ENCODE measurements around the gene RNGTT. TPM values are rescaled to one million over a fixed set of nuclear protein-coding genes. Genes with fewer than 3 reads are reported as not detected.

The RNGTT gene
- total RNA-seq, 2 experiments from 2014 or later = 20.4 to 23.5 TPM

GRCh38 chr6:88698661-88699060 lies 264.8 kb downstream of the RNGTT start:
- Mint-ChIP-seq H3K27me3 (ENCODE audit: low read depth) (no peaks in the 10 kb centered on the region), H3K9me3 (ENCODE audit: insufficient read depth) (peaks cover 4% of the 10 kb centered on the region), H3K4me3 (no peak overlapping the region), H3K27ac (no peak overlapping the region), H3K36me3 (ENCODE audit: low read depth) (peaks cover 17% of the 10 kb centered on the region), H3K4me1 (ENCODE audit: low read depth) (peaks cover 3% of the 10 kb centered on the region)
- ChIA-PET CTCF (interaction anchor here (1.3 kb wide), 1 partner anchor 11 kb away, joined by 3 read pairs; no protein-coding TSS in a partner anchor), POLR2A (no interaction called here)
- no peak for ATAC-seq
- DNase-seq = no peak

DNA sequence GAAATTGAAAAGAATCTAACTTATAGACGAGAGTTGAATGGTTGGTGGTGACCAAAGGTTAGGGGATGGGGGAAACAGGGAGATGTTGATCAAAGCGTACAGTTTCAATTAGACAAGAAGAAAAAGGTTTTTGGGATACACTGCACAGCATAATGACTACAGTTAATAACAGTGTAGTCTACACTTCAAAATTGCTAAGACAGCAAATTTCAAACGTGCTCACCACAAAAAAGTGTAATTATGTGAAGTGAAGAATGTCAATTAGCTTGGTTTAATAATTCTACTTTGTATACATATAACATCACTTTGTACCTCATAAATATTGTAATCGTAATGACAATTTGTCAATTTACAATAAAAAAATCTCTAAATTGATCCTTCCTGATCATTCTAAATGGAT lies 267.5 kb downstream of the RNGTT start:
- H3K4me1 Mint-ChIP-seq (ENCODE audit: low read depth) = peaks cover 6% of the 10 kb centered on the region
- no peak overlapping the region for H3K27ac Mint-ChIP-seq
- H3K27me3 Mint-ChIP-seq (ENCODE audit: low read depth) = no peaks in the 10 kb centered on the region
- peaks cover 15% of the 10 kb centered on the region for H3K36me3 Mint-ChIP-seq (ENCODE audit: low read depth)
- DNase-seq (no peak), ATAC-seq (no peak)
- ChIA-PET POLR2A (no interaction called here), CTCF (no interaction called here)
- peaks cover 4% of the 10 kb centered on the region for H3K9me3 Mint-ChIP-seq (ENCODE audit: insufficient read depth)
- H3K4me3 Mint-ChIP-seq = no peak overlapping the region

- Mint-ChIP-seq H3K4me1 (ENCODE audit: low read depth) (no peaks in the 10 kb centered on the region), H3K36me3 (ENCODE audit: low read depth) (peaks cover 12% of the 10 kb centered on the region), H3K27me3 (ENCODE audit: low read depth) (no peaks in the 10 kb centered on the region), H3K9me3 (ENCODE audit: insufficient read depth) (no peaks in the 10 kb centered on the region), H3K4me3 (no peak overlapping the region), H3K27ac (no peak overlapping the region)
- ATAC-seq = no peak
- no peak for DNase-seq
- POLR2A ChIA-PET = no interaction called here
- CTCF ChIA-PET = interaction anchor here (0.6 kb wide), 1 partner anchor 774 kb away, joined by 3 read pairs; no protein-coding TSS in a partner anchor
Measured at GRCh38 chr6:88683734-88684133, 279.7 kb downstream of the RNGTT start.

- no peaks in the 10 kb centered on the region for H3K4me1 Mint-ChIP-seq (ENCODE audit: low read depth)
- ATAC-seq = no peak
- H3K27ac Mint-ChIP-seq = no peak overlapping the region
- no peaks in the 10 kb centered on the region for H3K27me3 Mint-ChIP-seq (ENCODE audit: low read depth)
- no peak for DNase-seq
- H3K4me3 Mint-ChIP-seq = no peak overlapping the region
- H3K36me3 Mint-ChIP-seq (ENCODE audit: low read depth) = peaks cover 16% of the 10 kb centered on the region
- ChIA-PET POLR2A (no interaction called here), CTCF (no interaction called here)
- H3K9me3 Mint-ChIP-seq (ENCODE audit: insufficient read depth) = no peaks in the 10 kb centered on the region
Measured at GRCh38 chr6:88680654-88681053, 282.8 kb downstream of the RNGTT start.

GRCh38 chr6:88679841-88680240 lies 283.6 kb downstream of the RNGTT start:
- ChIA-PET POLR2A (no interaction called here), CTCF (no interaction called here)
- no peaks in the 10 kb centered on the region for H3K27me3 Mint-ChIP-seq (ENCODE audit: low read depth)
- ATAC-seq = no peak
- no peaks in the 10 kb centered on the region for H3K9me3 Mint-ChIP-seq (ENCODE audit: insufficient read depth)
- H3K36me3 Mint-ChIP-seq (ENCODE audit: low read depth) = peaks cover 16% of the 10 kb centered on the region
- no peak for DNase-seq
- no peaks in the 10 kb centered on the region for H3K4me1 Mint-ChIP-seq (ENCODE audit: low read depth)
- H3K27ac Mint-ChIP-seq = no peak overlapping the region
- H3K4me3 Mint-ChIP-seq = no peak overlapping the region

DNA sequence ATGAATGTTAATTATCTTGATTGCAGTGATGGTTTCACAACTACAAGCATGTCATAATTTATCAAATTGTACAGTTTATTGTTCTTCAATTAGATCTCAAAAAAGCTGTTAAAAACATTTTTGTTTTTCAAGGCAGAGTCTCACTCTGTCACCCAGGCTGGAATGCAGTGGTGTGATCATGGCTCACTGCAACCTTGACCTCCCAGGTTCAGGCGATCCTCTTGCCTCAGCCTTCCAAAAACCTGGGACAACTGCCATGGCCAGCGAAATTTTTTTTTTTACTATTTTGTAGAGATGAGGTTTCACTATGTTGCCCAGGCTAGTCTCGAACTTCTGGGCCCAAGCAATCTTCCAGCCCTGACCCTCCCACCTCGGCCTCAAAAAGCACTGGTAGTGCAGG lies 286.1 kb downstream of the RNGTT start:
- ATAC-seq (no peak), DNase-seq (no peak)
- CTCF ChIA-PET = no interaction called here
- peaks cover 4% of the 10 kb centered on the region for H3K9me3 Mint-ChIP-seq (ENCODE audit: insufficient read depth)
- H3K4me3 Mint-ChIP-seq = no peak overlapping the region
- peaks cover 22% of the 10 kb centered on the region for H3K36me3 Mint-ChIP-seq (ENCODE audit: low read depth)
- H3K27me3 Mint-ChIP-seq (ENCODE audit: low read depth) = no peaks in the 10 kb centered on the region
- H3K27ac Mint-ChIP-seq = no peak overlapping the region
- POLR2A ChIA-PET = no interaction called here
- H3K4me1 Mint-ChIP-seq (ENCODE audit: low read depth) = no peaks in the 10 kb centered on the region

DNA sequence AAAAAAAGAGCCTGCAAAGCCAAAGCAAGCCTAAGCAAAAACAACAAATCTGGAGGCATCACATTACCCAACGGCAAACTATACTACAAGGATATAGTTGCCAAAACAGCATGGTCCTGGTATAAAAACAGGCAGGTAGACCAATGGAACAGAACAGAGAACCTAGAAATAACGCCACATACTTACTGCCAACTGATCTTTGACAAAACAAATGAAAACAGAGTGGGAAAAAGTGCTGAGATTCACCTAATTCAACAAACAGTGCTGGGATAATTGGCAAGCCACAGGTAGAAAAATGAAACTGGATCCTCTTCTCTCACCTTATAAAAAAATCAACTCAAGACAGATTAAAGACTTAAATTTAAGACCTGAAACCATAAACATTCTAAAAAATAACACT lies 291.8 kb downstream of the RNGTT start:
- Mint-ChIP-seq H3K9me3 (ENCODE audit: insufficient read depth) (peaks cover 36% of the 10 kb centered on the region), H3K36me3 (ENCODE audit: low read depth) (peaks cover 47% of the 10 kb centered on the region)
- ATAC-seq = no peak

GRCh38 chr6:88670369-88670768 lies 293.0 kb downstream of the RNGTT start:
- ChIA-PET CTCF (no interaction called here), POLR2A (no interaction called here)
- ATAC-seq (no peak), DNase-seq (no peak)
- Mint-ChIP-seq H3K36me3 (ENCODE audit: low read depth) (peaks cover 44% of the 10 kb centered on the region), H3K9me3 (ENCODE audit: insufficient read depth) (peaks cover 36% of the 10 kb centered on the region), H3K27me3 (ENCODE audit: low read depth) (no peaks in the 10 kb centered on the region), H3K4me3 (no peak overlapping the region), H3K27ac (no peak overlapping the region), H3K4me1 (ENCODE audit: low read depth) (no peaks in the 10 kb centered on the region)

More for the DNA sequence above, 291.8 kb downstream of the RNGTT start:
- no peak overlapping the region for H3K27ac Mint-ChIP-seq
- no peaks in the 10 kb centered on the region for H3K4me1 Mint-ChIP-seq (ENCODE audit: low read depth)
- ChIA-PET CTCF (no interaction called here), POLR2A (no interaction called here)
- H3K4me3 Mint-ChIP-seq = no peak overlapping the region
- no peaks in the 10 kb centered on the region for H3K27me3 Mint-ChIP-seq (ENCODE audit: low read depth)
- DNase-seq = no peak

GRCh38 chr6:88669475-88669874 lies 293.9 kb downstream of the RNGTT start:
- Mint-ChIP-seq H3K4me3 (no peak overlapping the region), H3K36me3 (ENCODE audit: low read depth) (peaks cover 44% of the 10 kb centered on the region), H3K27me3 (ENCODE audit: low read depth) (no peaks in the 10 kb centered on the region), H3K27ac (no peak overlapping the region), H3K4me1 (ENCODE audit: low read depth) (no peaks in the 10 kb centered on the region), H3K9me3 (ENCODE audit: insufficient read depth) (peaks cover 36% of the 10 kb centered on the region)
- ATAC-seq (no peak), DNase-seq (no peak)
- ChIA-PET POLR2A (no interaction called here), CTCF (no interaction called here)

- ChIA-PET CTCF (no interaction called here), POLR2A (no interaction called here)
- Mint-ChIP-seq H3K27me3 (ENCODE audit: low read depth) (no peaks in the 10 kb centered on the region), H3K36me3 (ENCODE audit: low read depth) (peaks cover 51% of the 10 kb centered on the region), H3K4me3 (no peak overlapping the region), H3K4me1 (ENCODE audit: low read depth) (peaks cover 9% of the 10 kb centered on the region), H3K27ac (no peak overlapping the region), H3K9me3 (ENCODE audit: insufficient read depth) (peaks cover 35% of the 10 kb centered on the region)
- DNase-seq (no peak), ATAC-seq (no peak)
Measured at GRCh38 chr6:88666901-88667300, 296.5 kb downstream of the RNGTT start.

GRCh38 chr6:88665131-88665530 lies 298.3 kb downstream of the RNGTT start:
- H3K4me3 Mint-ChIP-seq = no peak overlapping the region
- peaks cover 41% of the 10 kb centered on the region for H3K36me3 Mint-ChIP-seq (ENCODE audit: low read depth)
- ATAC-seq (no peak), DNase-seq (no peak)
- H3K27me3 Mint-ChIP-seq (ENCODE audit: low read depth) = no peaks in the 10 kb centered on the region
- peaks cover 30% of the 10 kb centered on the region for H3K9me3 Mint-ChIP-seq (ENCODE audit: insufficient read depth)
- H3K27ac Mint-ChIP-seq = no peak overlapping the region
- ChIA-PET POLR2A (no interaction called here), CTCF (no interaction called here)
- peaks cover 9% of the 10 kb centered on the region for H3K4me1 Mint-ChIP-seq (ENCODE audit: low read depth)

DNA sequence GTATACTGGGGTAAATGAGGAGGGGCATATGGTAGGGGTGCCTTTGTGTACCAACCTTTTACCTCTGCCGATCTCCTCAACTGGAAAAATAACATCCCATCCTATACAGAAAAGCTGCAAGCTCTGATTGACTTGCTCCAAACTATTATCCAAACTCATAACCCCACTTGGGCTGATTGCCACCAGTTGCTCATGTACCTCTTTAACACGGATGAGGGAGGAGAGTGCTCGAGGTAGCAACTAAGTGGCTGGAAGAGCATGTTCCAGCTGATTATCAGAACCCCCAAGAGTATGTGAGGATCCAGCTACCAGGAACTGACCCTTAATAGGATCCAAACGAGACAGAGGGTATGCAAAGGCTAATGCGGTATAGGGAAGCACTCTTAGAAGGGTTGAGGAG lies 299.6 kb downstream of the RNGTT start:
- Mint-ChIP-seq H3K36me3 (ENCODE audit: low read depth) (peaks cover 43% of the 10 kb centered on the region), H3K27ac (no peak overlapping the region), H3K9me3 (ENCODE audit: insufficient read depth) (peaks cover 29% of the 10 kb centered on the region), H3K27me3 (ENCODE audit: low read depth) (no peaks in the 10 kb centered on the region), H3K4me3 (no peak overlapping the region), H3K4me1 (ENCODE audit: low read depth) (peaks cover 9% of the 10 kb centered on the region)
- no peak for ATAC-seq
- CTCF ChIA-PET = no interaction called here
- no peak for DNase-seq
- POLR2A ChIA-PET = no interaction called here

DNA sequence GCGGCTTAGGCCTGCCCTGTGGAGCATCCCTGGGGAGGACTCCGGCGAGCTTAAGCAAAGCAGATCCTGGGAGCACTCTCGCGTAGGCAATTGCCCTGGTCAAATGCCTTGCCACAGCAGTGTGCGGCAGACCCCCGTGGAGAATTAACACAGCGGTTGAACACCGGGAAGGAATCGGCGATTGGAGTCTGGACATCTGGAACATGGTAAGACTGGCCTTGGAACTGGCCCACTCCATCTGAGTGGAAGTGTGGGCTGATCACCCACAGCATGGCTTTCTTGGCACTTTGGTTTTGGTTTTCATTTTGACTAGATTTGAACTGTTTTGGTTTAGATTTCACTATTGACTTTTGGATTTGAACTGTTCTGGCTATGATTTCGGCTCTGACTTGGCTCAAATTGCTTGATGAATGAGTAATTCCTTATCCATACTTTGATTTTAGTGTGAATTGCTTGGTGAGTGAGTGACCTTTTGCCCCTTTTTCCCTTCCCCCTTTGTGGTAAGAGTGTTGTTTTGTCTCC lies 300.7 kb downstream of the RNGTT start:
- no peak overlapping the region for H3K4me3 Mint-ChIP-seq
- H3K4me1 Mint-ChIP-seq (ENCODE audit: low read depth) = peaks cover 9% of the 10 kb centered on the region
- no peaks in the 10 kb centered on the region for H3K27me3 Mint-ChIP-seq (ENCODE audit: low read depth)
- peaks cover 48% of the 10 kb centered on the region for H3K36me3 Mint-ChIP-seq (ENCODE audit: low read depth)
- CTCF ChIA-PET = no interaction called here
- H3K27ac Mint-ChIP-seq = no peak overlapping the region
- POLR2A ChIA-PET = no interaction called here
- H3K9me3 Mint-ChIP-seq (ENCODE audit: insufficient read depth) = peaks cover 31% of the 10 kb centered on the region
- ATAC-seq (no peak), DNase-seq (no peak)
